HG03159 (cell line): ENCODE data around the gene ARHGEF35.
A peak's percentile ranks its signal among the peaks of the same experiment; 100 is the strongest.
"Not testable (repeated sequence)": the region's sequence is repeated elsewhere in the genome, so short reads cannot be mapped to it uniquely, and the experiment has no call there.

Experiments used
- ATAC-seq: cut with Tn5 transposase; IDR thresholded peaks from one replicate; pipeline ENCODE4 v1.9.1; 2021; ENCODE audit warnings: mild to moderate bottlenecking, moderate library complexity; ENCODE audit not compliant: unreplicated experiment

The ARHGEF35 gene

GRCh38 chr7:144195212-144195872 is at the start of gene ARHGEF35:
ARHGEF35 (minus strand) TSS chr7:144195833; CDS start chr7:144188383, 7,450 bp downstream.
- ATAC-seq: peak; percentile 77

- ATAC-seq: not testable (repeated sequence)
Measured at GRCh38 chr7:144245372-144245771, 49.7 kb upstream of the ARHGEF35 start.

- not testable (repeated sequence) for ATAC-seq
Measured at GRCh38 chr7:144239365-144239764, 43.7 kb upstream of the ARHGEF35 start, which contains the start of gene OR2A42. OR2A42 (minus strand) TSS chr7:144239605; CDS start chr7:144232843, 6,762 bp downstream.

- ATAC-seq: not testable (repeated sequence)
Measured at GRCh38 chr7:144238530-144239082, 43.0 kb upstream of the ARHGEF35 start.

- not testable (repeated sequence) for ATAC-seq
Measured at GRCh38 chr7:144233039-144233438, 37.4 kb upstream of the ARHGEF35 start.

GRCh38 chr7:144231027-144231426 is 35.4 kb upstream of the ARHGEF35 start:
- ATAC-seq: not testable (repeated sequence)

- not testable (repeated sequence) for ATAC-seq
Measured at GRCh38 chr7:144228810-144229209, 33.2 kb upstream of the ARHGEF35 start.

- ATAC-seq: not testable (repeated sequence)
Measured at GRCh38 chr7:144226866-144227265, 31.2 kb upstream of the ARHGEF35 start.

GRCh38 chr7:144223675-144224074 is 28.0 kb upstream of the ARHGEF35 start:
- ATAC-seq: not testable (repeated sequence)

GRCh38 chr7:144220531-144220930 is 24.9 kb upstream of the ARHGEF35 start:
- not testable (repeated sequence) for ATAC-seq

GRCh38 chr7:144219149-144219548 is 23.5 kb upstream of the ARHGEF35 start:
- ATAC-seq: not testable (repeated sequence)

- not testable (repeated sequence) for ATAC-seq
Measured at GRCh38 chr7:144218581-144218980, 22.9 kb upstream of the ARHGEF35 start.

GRCh38 chr7:144217200-144217599 is 21.6 kb upstream of the ARHGEF35 start:
- not testable (repeated sequence) for ATAC-seq

- not testable (repeated sequence) for ATAC-seq
Measured at GRCh38 chr7:144205306-144205705, 9.7 kb upstream of the ARHGEF35 start.

- ATAC-seq: not testable (repeated sequence)
Measured at GRCh38 chr7:144203086-144203485, 7.5 kb upstream of the ARHGEF35 start.

- ATAC-seq: not testable (repeated sequence)
Measured at GRCh38 chr7:144201978-144202377, 6.3 kb upstream of the ARHGEF35 start.

- ATAC-seq: not testable (repeated sequence)
Measured at GRCh38 chr7:144198934-144199333, 3.3 kb upstream of the ARHGEF35 start.

GRCh38 chr7:144194453-144194852 is 1.2 kb downstream of the ARHGEF35 start:
- not testable (repeated sequence) for ATAC-seq

GRCh38 chr7:144193782-144194181 is 1.9 kb downstream of the ARHGEF35 start:
- ATAC-seq: not testable (repeated sequence)

GRCh38 chr7:144188578-144189171 is 7.0 kb downstream of the ARHGEF35 start:
- ATAC-seq: not testable (repeated sequence)

GRCh38 chr7:144187848-144188247 is 7.8 kb downstream of the ARHGEF35 start:
- not testable (repeated sequence) for ATAC-seq

GRCh38 chr7:144183166-144183565 is 12.5 kb downstream of the ARHGEF35 start, which contains the start of gene CTAGE4:
CTAGE4 (plus strand) TSS chr7:144183466; CDS start chr7:144183504, 38 bp downstream.
- ATAC-seq: not testable (repeated sequence)
